ENCODE results near the gene YDJC. TPM values are rescaled to one million over a fixed set of nuclear protein-coding genes. Genes with fewer than 3 reads are reported as not detected.
"Not testable (repeated sequence)": the region's sequence is repeated elsewhere in the genome, so short reads cannot be mapped to it uniquely, and the experiment has no call there.

Gene YDJC, protein sequence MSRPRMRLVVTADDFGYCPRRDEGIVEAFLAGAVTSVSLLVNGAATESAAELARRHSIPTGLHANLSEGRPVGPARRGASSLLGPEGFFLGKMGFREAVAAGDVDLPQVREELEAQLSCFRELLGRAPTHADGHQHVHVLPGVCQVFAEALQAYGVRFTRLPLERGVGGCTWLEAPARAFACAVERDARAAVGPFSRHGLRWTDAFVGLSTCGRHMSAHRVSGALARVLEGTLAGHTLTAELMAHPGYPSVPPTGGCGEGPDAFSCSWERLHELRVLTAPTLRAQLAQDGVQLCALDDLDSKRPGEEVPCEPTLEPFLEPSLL
- 17.0 and 18.4 TPM in 2 replicates for total RNA-seq
- long read RNA-seq, partial matches to known transcripts, result 0 of 5 reads
- long read RNA-seq, other reads (novel, unspliced or antisense), result 1 of 5 reads

DNA sequence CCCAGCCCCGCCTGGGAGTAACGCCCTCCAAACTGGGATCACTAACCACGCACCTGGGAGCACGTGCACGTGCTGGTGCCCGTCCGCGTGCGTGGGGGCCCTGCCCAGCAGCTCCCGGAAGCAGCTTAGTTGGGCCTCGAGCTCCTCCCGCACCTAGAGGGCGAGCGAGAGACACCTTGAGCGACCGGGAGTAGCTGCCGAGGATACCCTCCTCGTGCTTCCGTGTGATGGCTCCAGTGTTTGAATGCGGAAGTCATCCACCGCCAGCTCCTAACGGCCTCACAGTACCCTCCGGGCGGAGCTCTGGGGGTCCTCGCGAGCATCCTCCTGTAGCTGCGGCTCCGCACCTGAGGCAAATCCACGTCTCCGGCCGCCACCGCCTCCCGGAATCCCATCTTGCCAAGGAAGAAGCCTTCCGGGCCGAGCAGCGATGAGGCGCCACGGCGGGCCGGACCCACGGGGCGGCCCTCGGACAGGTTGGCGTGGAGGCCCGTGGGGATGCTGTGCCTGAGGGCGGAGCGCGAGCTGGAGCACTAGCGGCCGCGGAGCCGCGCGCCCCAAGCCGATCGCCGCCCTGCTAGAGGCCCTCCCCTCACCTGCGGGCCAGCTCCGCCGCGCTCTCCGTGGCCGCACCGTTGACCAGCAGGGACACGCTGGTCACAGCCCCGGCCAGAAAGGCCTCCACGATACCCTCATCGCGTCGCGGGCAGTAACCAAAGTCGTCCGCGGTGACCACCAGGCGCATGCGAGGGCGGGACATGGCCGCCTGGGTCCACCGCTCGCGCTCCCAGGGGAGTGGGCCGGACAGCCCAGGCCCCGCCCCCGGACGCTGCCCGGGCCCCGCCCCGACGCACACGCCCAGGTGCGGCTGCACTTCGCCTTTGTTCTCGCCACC is at the start of gene YDJC:
YDJC (minus strand) TSS at position 768 of the 895 bp plus-strand sequence; CDS start at position 760, 8 bp downstream.
- Mint-ChIP-seq H3K27me3 (ENCODE audit: low read depth) (peaks cover 2% of the 10 kb centered on the region), H3K27ac (ENCODE audit: unreplicated experiment) (peak within 1 kb of the TSS; percentile 19), H3K9me3 (no peaks in the 10 kb centered on the region), H3K36me3 (ENCODE audit: low read depth) (peaks cover 5% of the 10 kb centered on the region), H3K4me3 (peak within 1 kb of the TSS; percentile 93), H3K4me1 (peaks cover 24% of the 10 kb centered on the region)
- TF ChIP-seq, protein P1, sequence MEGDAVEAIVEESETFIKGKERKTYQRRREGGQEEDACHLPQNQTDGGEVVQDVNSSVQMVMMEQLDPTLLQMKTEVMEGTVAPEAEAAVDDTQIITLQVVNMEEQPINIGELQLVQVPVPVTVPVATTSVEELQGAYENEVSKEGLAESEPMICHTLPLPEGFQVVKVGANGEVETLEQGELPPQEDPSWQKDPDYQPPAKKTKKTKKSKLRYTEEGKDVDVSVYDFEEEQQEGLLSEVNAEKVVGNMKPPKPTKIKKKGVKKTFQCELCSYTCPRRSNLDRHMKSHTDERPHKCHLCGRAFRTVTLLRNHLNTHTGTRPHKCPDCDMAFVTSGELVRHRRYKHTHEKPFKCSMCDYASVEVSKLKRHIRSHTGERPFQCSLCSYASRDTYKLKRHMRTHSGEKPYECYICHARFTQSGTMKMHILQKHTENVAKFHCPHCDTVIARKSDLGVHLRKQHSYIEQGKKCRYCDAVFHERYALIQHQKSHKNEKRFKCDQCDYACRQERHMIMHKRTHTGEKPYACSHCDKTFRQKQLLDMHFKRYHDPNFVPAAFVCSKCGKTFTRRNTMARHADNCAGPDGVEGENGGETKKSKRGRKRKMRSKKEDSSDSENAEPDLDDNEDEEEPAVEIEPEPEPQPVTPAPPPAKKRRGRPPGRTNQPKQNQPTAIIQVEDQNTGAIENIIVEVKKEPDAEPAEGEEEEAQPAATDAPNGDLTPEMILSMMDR (conservative IDR thresholded peaks at IDR 0.05), result peak; percentile 61
- DNase-seq (ENCODE audit: low read depth, low spot score), result peak; percentile 96

DNA sequence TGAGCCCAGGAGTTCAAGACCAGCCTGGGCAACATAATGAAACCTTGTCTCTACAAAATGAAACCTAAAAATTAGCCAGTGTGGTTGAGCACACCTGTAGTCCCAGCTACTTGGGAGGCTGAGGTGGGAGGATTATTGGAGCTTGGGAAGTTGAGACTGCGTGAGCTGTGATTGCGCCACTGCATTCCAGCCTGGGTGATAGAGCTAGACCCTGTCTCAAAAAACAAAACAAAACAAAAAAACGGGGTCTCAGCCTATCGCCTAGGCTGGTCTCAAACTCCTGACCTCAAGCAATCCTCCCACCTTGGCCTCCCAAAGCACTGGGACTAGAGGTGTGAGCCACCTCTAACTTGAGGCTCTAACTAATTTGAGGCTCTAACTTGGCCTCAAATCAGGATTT is 49.6 kb upstream of the YDJC start:
- Mint-ChIP-seq H3K36me3 (ENCODE audit: low read depth) (peaks cover 18% of the 10 kb centered on the region), H3K4me3 (no peak overlapping the region), H3K27me3 (ENCODE audit: low read depth) (no peaks in the 10 kb centered on the region), H3K9me3 (no peaks in the 10 kb centered on the region), H3K4me1 (no peaks in the 10 kb centered on the region), H3K27ac (ENCODE audit: unreplicated experiment) (no peak overlapping the region)
- no peak for DNase-seq (ENCODE audit: low read depth, low spot score)
- TF ChIP-seq, protein P1 (conservative IDR thresholded peaks at IDR 0.05), result no peak

DNA sequence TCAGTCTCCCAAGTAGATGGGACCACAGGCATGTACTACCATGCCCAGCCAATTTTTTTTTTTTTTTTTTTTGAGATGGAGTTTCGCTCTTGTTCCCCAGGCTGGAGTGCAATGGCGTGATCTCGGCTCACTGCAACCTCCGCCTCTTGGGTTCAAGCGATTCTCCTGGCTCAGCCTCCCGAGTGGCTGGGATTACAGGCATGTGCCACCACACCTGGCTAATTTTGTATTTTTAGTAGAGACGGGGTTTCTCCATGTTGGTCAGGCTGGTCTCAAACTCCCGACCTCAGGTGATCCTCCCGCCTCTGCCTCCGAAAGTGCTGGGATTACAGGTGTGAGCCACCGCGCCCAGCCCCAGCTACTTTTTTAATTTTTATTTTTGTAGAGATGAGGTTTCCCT is 49.0 kb upstream of the YDJC start:
- DNase-seq (ENCODE audit: low read depth, low spot score); H3K27ac Mint-ChIP-seq (ENCODE audit: unreplicated experiment); H3K4me1 Mint-ChIP-seq; H3K9me3 Mint-ChIP-seq; H3K4me3 Mint-ChIP-seq; H3K27me3 Mint-ChIP-seq (ENCODE audit: low read depth): not testable (repeated sequence)
- H3K36me3 Mint-ChIP-seq (ENCODE audit: low read depth), result peaks cover 18% of the 10 kb centered on the region

DNA sequence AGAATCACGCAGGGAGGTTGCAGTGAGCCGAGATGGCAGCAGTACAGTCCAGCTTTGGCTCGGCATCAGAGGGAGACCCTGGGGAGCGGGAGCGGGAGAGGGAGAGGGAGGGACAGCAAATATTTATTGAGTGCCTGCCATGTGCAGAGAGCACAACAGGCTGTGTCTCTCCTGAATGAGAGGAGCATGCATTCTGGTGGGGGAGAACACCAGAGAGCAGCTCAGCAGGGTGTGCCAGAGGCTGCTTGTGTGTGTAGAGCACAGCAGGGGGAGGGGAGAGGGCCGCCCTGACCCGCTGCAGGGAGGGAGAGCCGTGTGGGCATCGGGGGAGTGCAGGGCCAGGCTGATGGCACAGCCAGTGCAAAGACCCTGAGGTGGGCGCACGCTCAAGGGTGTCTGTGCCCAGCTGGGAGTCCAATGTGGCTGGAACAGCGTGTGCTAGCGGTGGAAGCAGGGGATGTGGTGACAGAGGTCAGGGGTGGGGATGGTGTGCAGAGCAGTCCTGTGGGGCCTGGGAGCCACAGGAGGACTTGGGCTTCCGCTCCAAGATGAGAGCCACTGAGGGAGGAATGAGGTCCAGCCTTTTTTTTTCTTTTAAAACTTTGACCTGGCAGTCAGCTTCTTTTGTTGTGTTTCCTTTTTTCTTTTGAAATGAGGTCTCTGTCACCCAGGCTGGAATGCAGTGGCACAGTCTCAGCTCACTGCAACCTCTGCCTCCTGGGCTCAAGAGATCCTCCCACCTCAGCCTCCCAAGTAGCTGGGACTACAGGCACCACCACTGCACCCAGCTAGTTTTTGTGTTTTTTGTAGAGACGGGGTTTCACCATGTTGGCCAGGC is 48.0 kb upstream of the YDJC start:
- no peak for DNase-seq (ENCODE audit: low read depth, low spot score)
- no peaks in the 10 kb centered on the region for H3K4me1 Mint-ChIP-seq
- H3K27ac Mint-ChIP-seq (ENCODE audit: unreplicated experiment), result peak overlapping the region; percentile 12
- H3K9me3 Mint-ChIP-seq, result no peaks in the 10 kb centered on the region
- peaks cover 18% of the 10 kb centered on the region for H3K36me3 Mint-ChIP-seq (ENCODE audit: low read depth)
- TF ChIP-seq, protein P1 (conservative IDR thresholded peaks at IDR 0.05), result no peak
- no peaks in the 10 kb centered on the region for H3K27me3 Mint-ChIP-seq (ENCODE audit: low read depth)
- H3K4me3 Mint-ChIP-seq, result no peak overlapping the region

DNA sequence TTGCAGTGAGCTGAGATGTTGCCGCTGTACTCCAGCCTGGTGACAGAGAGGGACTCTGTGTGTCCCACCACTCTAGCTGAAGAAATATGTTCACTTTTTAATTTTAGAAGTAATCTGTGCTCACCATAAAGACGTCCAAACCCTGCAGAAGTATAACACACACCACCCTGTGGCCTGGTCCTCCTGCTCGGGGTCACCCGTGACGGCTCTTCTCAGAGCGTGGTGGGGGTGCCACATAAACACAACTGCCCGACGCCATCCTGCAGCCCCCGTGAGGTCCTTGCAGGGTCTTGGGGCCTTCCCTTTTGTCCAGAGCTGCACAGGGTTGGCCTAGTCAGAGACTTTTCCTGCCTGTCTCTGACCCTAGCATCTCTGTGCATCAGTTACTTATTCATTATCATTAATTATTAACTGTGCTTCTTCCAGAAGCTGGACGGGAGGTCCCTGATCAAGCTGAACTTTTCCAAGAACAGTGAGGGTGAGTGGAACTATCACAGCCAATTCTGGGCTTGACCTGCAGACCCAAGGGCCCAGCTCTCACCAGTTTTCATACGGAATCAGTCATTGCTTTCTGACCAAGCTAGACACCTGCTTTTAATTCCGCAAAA is 44.9 kb upstream of the YDJC start:
- H3K9me3 Mint-ChIP-seq, result no peaks in the 10 kb centered on the region
- TF ChIP-seq, protein P1 (conservative IDR thresholded peaks at IDR 0.05), result no peak

More for the DNA sequence above, 44.9 kb upstream of the YDJC start:
- Mint-ChIP-seq H3K4me3 (no peak overlapping the region), H3K27ac (ENCODE audit: unreplicated experiment) (no peak overlapping the region), H3K27me3 (ENCODE audit: low read depth) (no peaks in the 10 kb centered on the region), H3K4me1 (no peaks in the 10 kb centered on the region), H3K36me3 (ENCODE audit: low read depth) (peaks cover 21% of the 10 kb centered on the region)
- DNase-seq (ENCODE audit: low read depth, low spot score), result no peak

All from neural crest cell (in vitro differentiated cells).